CD4-positive, CD25-positive, alpha-beta regulatory T cell (primary cell): ENCODE results near the gene TMEM168. TPM values are rescaled to one million over a fixed set of nuclear protein-coding genes. Genes with fewer than 3 reads are reported as not detected.

Experiments
- ATAC-seq, 2 donors: fragments of 150-1000 bp; cut with Tn5 transposase; one replicate each; pipeline ENCODE4 v1.10.0; 2021; ENCODE audit warnings: low read depth in 2 of 2, moderate number of reproducible peaks in 2 of 2, moderate library complexity in 1 of 2
- DNase-seq, 3 donors: peaks; one replicate each; pipeline versions ENCODE4 v3.0.0 to v3.0.0-alpha.2; 2012 to 2022; ENCODE audit warnings: mixed read lengths in 1 of 3
- H3K27ac ChIP-seq: one replicate; pipeline ENCODE4 v1.7.0; 2013; ENCODE audit warnings: mild to moderate bottlenecking, low read length; ENCODE audit not compliant: insufficient read depth, poor library complexity, severe bottlenecking
- H3K27me3 ChIP-seq: one replicate; pipeline ENCODE4 v1.7.0; 2013; ENCODE audit warnings: low read length; ENCODE audit not compliant: control insufficient read depth, insufficient read depth
- H3K36me3 ChIP-seq: one replicate; pipeline ENCODE4 v1.7.0; 2013; ENCODE audit warnings: mild to moderate bottlenecking, low read length, moderate library complexity; ENCODE audit not compliant: control insufficient read depth, insufficient read depth
- H3K4me1 ChIP-seq: 2 replicates; pipeline ENCODE4 v1.7.0; 2013; ENCODE audit warnings: mild to moderate bottlenecking, low read length; ENCODE audit not compliant: insufficient read depth, control insufficient read depth, poor library complexity, severe bottlenecking
- H3K4me3 ChIP-seq: one replicate; pipeline ENCODE4 v1.7.0; 2013; ENCODE audit warnings: low read depth, mild to moderate bottlenecking, low read length, moderate library complexity
- H3K9me3 ChIP-seq, 2 experiments: 1 replicate in 1 of 2; 2 replicates in 1 of 2; pipeline ENCODE4 v1.7.0; 2013; ENCODE audit warnings: low read length in 2 of 2, mild to moderate bottlenecking in 1 of 2, moderate library complexity in 1 of 2; ENCODE audit not compliant: control insufficient read depth in 2 of 2
- H3K27ac Mint-ChIP-seq, 3 donors: one replicate each; pipeline ENCODE4 v1.8.0; 2020 to 2022; ENCODE audit warnings: mild to moderate bottlenecking in 3 of 3, mixed read lengths in 3 of 3, moderate library complexity in 2 of 3
- H3K27me3 Mint-ChIP-seq: one replicate; pipeline ENCODE4 v1.8.0; 2022; ENCODE audit warnings: mild to moderate bottlenecking, mixed read lengths
- H3K36me3 Mint-ChIP-seq: one replicate; pipeline ENCODE4 v1.8.0; 2020; ENCODE audit warnings: mixed read lengths
- H3K4me1 Mint-ChIP-seq, 4 donors: one replicate each; pipeline ENCODE4 v1.8.0; 2020 to 2022; ENCODE audit warnings: mixed read lengths in 4 of 4, mild to moderate bottlenecking in 1 of 4
- H3K4me3 Mint-ChIP-seq, 4 donors: one replicate each; pipeline ENCODE4 v1.8.0; 2020 to 2022; ENCODE audit warnings: mild to moderate bottlenecking in 4 of 4, mixed read lengths in 4 of 4, moderate library complexity in 3 of 4
- H3K9me3 Mint-ChIP-seq, 7 donors: one replicate each; pipeline ENCODE4 v1.8.0; 2020 to 2022; ENCODE audit warnings: mixed read lengths in 7 of 7, mild to moderate bottlenecking in 3 of 7, moderate library complexity in 2 of 7
- polyA plus RNA-seq, 4 donors: library from polyadenylated mRNA; unstranded; fragments of 300-500 nt; fragmentation: Illumina TruSeq; gene quantifications; one replicate each; pipeline ENCODE4 v1.2.3, GENCODE V29; 2021
- total RNA-seq: library from RNA; stranded (reverse); gene quantifications from one replicate; pipeline ENCODE4 v1.2.3, GENCODE V29; 2022

The TMEM168 gene
- total and polyA plus RNA-seq, 5 donors from 2014 or later: 4.0 to 13.1 (median 8.0) TPM

- H3K27me3 Mint-ChIP-seq: no peaks in the 10 kb centered on the region
- Histone ChIP-seq H3K36me3 (peaks cover 33% of the 10 kb centered on the region), H3K27ac (no peak overlapping the region), H3K4me1 (no peaks in the 10 kb centered on the region), H3K9me3 (no peaks in the 10 kb centered on the region), H3K27me3 (no peaks in the 10 kb centered on the region), H3K4me3 (no peak overlapping the region)
- no peak for DNase-seq
- no peak overlapping the region for H3K27ac Mint-ChIP-seq
- H3K4me3 Mint-ChIP-seq: no peak overlapping the region
- H3K9me3 Mint-ChIP-seq: no peaks in the 10 kb centered on the region
- peaks cover 22 to 52% (median 35%) of the 10 kb centered on the region in 4 donors for H3K4me1 Mint-ChIP-seq
- H3K36me3 Mint-ChIP-seq: peaks cover 54% of the 10 kb centered on the region
- ATAC-seq: no peak
Observed at GRCh38 chr7:112781110-112781509, 9.1 kb downstream of the TMEM168 start.

- peaks cover 20 to 42% (median 32%) of the 10 kb centered on the region in 4 donors for H3K4me1 Mint-ChIP-seq
- no peaks in the 10 kb centered on the region for H3K27me3 Mint-ChIP-seq
- peaks cover 57% of the 10 kb centered on the region for H3K36me3 Mint-ChIP-seq
Observed at GRCh38 chr7:112779667-112780066, 10.5 kb downstream of the TMEM168 start.

GRCh38 chr7:112777406-112777805 lies 12.8 kb downstream of the TMEM168 start:
- no peak overlapping the region for H3K27ac ChIP-seq
- no peaks in the 10 kb centered on the region for H3K27me3 ChIP-seq
- DNase-seq: no peak
- no peak overlapping the region for H3K4me3 ChIP-seq
- Mint-ChIP-seq H3K27me3 (no peaks in the 10 kb centered on the region), H3K4me3 (peak overlapping the region in 1 of 4 donors; percentile 15), H3K9me3 (no peaks in the 10 kb centered on the region), H3K36me3 (peaks cover 39% of the 10 kb centered on the region), H3K4me1 (peaks cover 6 to 26% (median 18%) of the 10 kb centered on the region in 4 donors), H3K27ac (no peak overlapping the region)
- H3K36me3 ChIP-seq: peaks cover 14% of the 10 kb centered on the region
- ATAC-seq: no peak
- no peaks in the 10 kb centered on the region for H3K4me1 ChIP-seq
- H3K9me3 ChIP-seq: no peaks in the 10 kb centered on the region

More at GRCh38 chr7:112779667-112780066, 10.5 kb downstream of the TMEM168 start:
- no peak for ATAC-seq
- Histone ChIP-seq H3K4me1 (no peaks in the 10 kb centered on the region), H3K4me3 (no peak overlapping the region), H3K27ac (no peak overlapping the region), H3K9me3 (no peaks in the 10 kb centered on the region), H3K36me3 (peaks cover 33% of the 10 kb centered on the region), H3K27me3 (no peaks in the 10 kb centered on the region)
- Mint-ChIP-seq H3K9me3 (no peaks in the 10 kb centered on the region), H3K4me3 (no peak overlapping the region), H3K27ac (no peak overlapping the region)
- no peak for DNase-seq

- DNase-seq: no peak
- Mint-ChIP-seq H3K4me3 (no peak overlapping the region), H3K27ac (no peak overlapping the region)
Observed at GRCh38 chr7:112771166-112771565, 19.0 kb downstream of the TMEM168 start.

GRCh38 chr7:112770051-112770450 lies 20.1 kb downstream of the TMEM168 start:
- H3K4me1 Mint-ChIP-seq: peaks cover 12 to 25% (median 17%) of the 10 kb centered on the region in 4 donors
- H3K27ac Mint-ChIP-seq: no peak overlapping the region
- no peaks in the 10 kb centered on the region for H3K27me3 Mint-ChIP-seq
- Histone ChIP-seq H3K36me3 (peaks cover 3% of the 10 kb centered on the region), H3K4me3 (no peak overlapping the region), H3K27me3 (no peaks in the 10 kb centered on the region), H3K9me3 (no peaks in the 10 kb centered on the region), H3K27ac (no peak overlapping the region), H3K4me1 (peaks cover 4% of the 10 kb centered on the region)
- H3K36me3 Mint-ChIP-seq: peaks cover 17% of the 10 kb centered on the region
- no peak for ATAC-seq
- H3K9me3 Mint-ChIP-seq: no peaks in the 10 kb centered on the region
- no peak overlapping the region for H3K4me3 Mint-ChIP-seq
- no peak for DNase-seq

More at GRCh38 chr7:112771166-112771565, 19.0 kb downstream of the TMEM168 start:
- Histone ChIP-seq H3K36me3 (peaks cover 3% of the 10 kb centered on the region), H3K9me3 (no peaks in the 10 kb centered on the region), H3K4me3 (no peak overlapping the region), H3K27ac (no peak overlapping the region), H3K4me1 (no peaks in the 10 kb centered on the region), H3K27me3 (no peaks in the 10 kb centered on the region)
- no peak for ATAC-seq
- no peaks in the 10 kb centered on the region for H3K9me3 Mint-ChIP-seq
- H3K36me3 Mint-ChIP-seq: peaks cover 21% of the 10 kb centered on the region
- peaks cover 10 to 20% (median 11%) of the 10 kb centered on the region in 4 donors for H3K4me1 Mint-ChIP-seq
- no peaks in the 10 kb centered on the region for H3K27me3 Mint-ChIP-seq

- Mint-ChIP-seq H3K27ac (peak overlapping the region in 1 of 3 donors; percentile 31), H3K4me3 (peak overlapping the region in 1 of 4 donors; percentile 7), H3K27me3 (no peaks in the 10 kb centered on the region), H3K4me1 (peaks cover 14 to 44% (median 28%) of the 10 kb centered on the region in 4 donors), H3K9me3 (no peaks in the 10 kb centered on the region), H3K36me3 (peaks cover 17% of the 10 kb centered on the region)
- H3K27ac ChIP-seq: no peak overlapping the region
- H3K27me3 ChIP-seq: no peaks in the 10 kb centered on the region
- DNase-seq (peak in 1 of 3 donors; percentile 32), ATAC-seq (no peak)
- H3K9me3 ChIP-seq: no peaks in the 10 kb centered on the region
- H3K36me3 ChIP-seq: no peaks in the 10 kb centered on the region
- peak overlapping the region; percentile 5 for H3K4me3 ChIP-seq
- H3K4me1 ChIP-seq: peaks cover 9% of the 10 kb centered on the region
Observed at GRCh38 chr7:112765105-112765504, 25.1 kb downstream of the TMEM168 start.

GRCh38 chr7:112763996-112764395 lies 26.2 kb downstream of the TMEM168 start:
- H3K36me3 Mint-ChIP-seq: peaks cover 12% of the 10 kb centered on the region
- peak in 1 of 3 donors; percentile 6 for DNase-seq
- H3K4me1 ChIP-seq: peaks cover 9% of the 10 kb centered on the region
- H3K4me3 ChIP-seq: peak overlapping the region; percentile 17
- H3K27ac Mint-ChIP-seq: peak overlapping the region in 1 of 3 donors; percentile 31
- H3K36me3 ChIP-seq: no peaks in the 10 kb centered on the region
- H3K4me3 Mint-ChIP-seq: peak overlapping the region in 1 of 4 donors; percentile 19
- H3K4me1 Mint-ChIP-seq: peaks cover 9 to 36% (median 28%) of the 10 kb centered on the region in 4 donors
- no peaks in the 10 kb centered on the region for H3K9me3 ChIP-seq
- no peak overlapping the region for H3K27ac ChIP-seq
- no peaks in the 10 kb centered on the region for H3K27me3 Mint-ChIP-seq
- no peaks in the 10 kb centered on the region for H3K27me3 ChIP-seq
- H3K9me3 Mint-ChIP-seq: no peaks in the 10 kb centered on the region
- no peak for ATAC-seq

GRCh38 chr7:112763298-112763697 lies 26.9 kb downstream of the TMEM168 start:
- ATAC-seq (no peak), DNase-seq (no peak)
- no peaks in the 10 kb centered on the region for H3K9me3 ChIP-seq
- H3K27ac Mint-ChIP-seq: no peak overlapping the region
- H3K4me3 Mint-ChIP-seq: no peak overlapping the region
- H3K4me1 ChIP-seq: peaks cover 9% of the 10 kb centered on the region
- no peaks in the 10 kb centered on the region for H3K27me3 ChIP-seq
- no peaks in the 10 kb centered on the region for H3K9me3 Mint-ChIP-seq
- no peak overlapping the region for H3K4me3 ChIP-seq
- H3K27me3 Mint-ChIP-seq: no peaks in the 10 kb centered on the region
- no peaks in the 10 kb centered on the region for H3K36me3 ChIP-seq
- no peak overlapping the region for H3K27ac ChIP-seq
- peaks cover 9 to 35% (median 28%) of the 10 kb centered on the region in 4 donors for H3K4me1 Mint-ChIP-seq
- peaks cover 9% of the 10 kb centered on the region for H3K36me3 Mint-ChIP-seq
